CD4-positive, alpha-beta T cell treated with Interferon alpha-2 for 1 hour (primary cell): ENCODE results near the gene SLC17A7.

ENCODE experiments used
- DNase-seq, 2 donors: peaks; one replicate each; pipeline ENCODE4 v3.0.0-alpha.2; 2020 to 2022

SLC17A7 gene

GRCh38 chr19:49403404-49404187 lies 37.7 kb downstream of the SLC17A7 start:
- DNase-seq, result no peak

GRCh38 chr19:49400029-49400428 lies 41.3 kb downstream of the SLC17A7 start:
- DNase-seq, result no peak

GRCh38 chr19:49398931-49399330 lies 42.4 kb downstream of the SLC17A7 start:
- DNase-seq, result no peak

- no peak for DNase-seq
Observed at GRCh38 chr19:49398001-49398615, 43.2 kb downstream of the SLC17A7 start.

GRCh38 chr19:49396738-49397505 lies 44.4 kb downstream of the SLC17A7 start:
- DNase-seq, result no peak

- no peak for DNase-seq
Observed at GRCh38 chr19:49395581-49396407, 45.5 kb downstream of the SLC17A7 start.

GRCh38 chr19:49393881-49394280 lies 47.4 kb downstream of the SLC17A7 start:
- DNase-seq, result no peak

GRCh38 chr19:49391581-49392399 lies 49.5 kb downstream of the SLC17A7 start:
- peak; percentile 81 to 86 for DNase-seq

GRCh38 chr19:49390929-49391359 lies 50.4 kb downstream of the SLC17A7 start:
- DNase-seq, result peak in 1 of 2 donors; percentile 29

- no peak for DNase-seq
Observed at GRCh38 chr19:49390131-49390928, 51.0 kb downstream of the SLC17A7 start.

- DNase-seq, result no peak
Observed at GRCh38 chr19:49389406-49389805, 51.9 kb downstream of the SLC17A7 start.

- DNase-seq, result peak; percentile 91 to 92
Observed at GRCh38 chr19:49387936-49388372, 53.4 kb downstream of the SLC17A7 start, which contains the start of gene KASH5. KASH5 (plus strand) TSS chr19:49388249; CDS start chr19:49390884, 2,635 bp downstream.

GRCh38 chr19:49383599-49383998 lies 57.7 kb downstream of the SLC17A7 start:
- no peak for DNase-seq

- no peak for DNase-seq
Observed at GRCh38 chr19:49382639-49383038, 58.7 kb downstream of the SLC17A7 start.

GRCh38 chr19:49380391-49380790 lies 60.9 kb downstream of the SLC17A7 start:
- no peak for DNase-seq
